ENCODE data around the gene IFI27L2. TPM values are rescaled to one million over a fixed set of nuclear protein-coding genes. Genes with fewer than 3 reads are reported as not detected.

IFI27L2 gene
- polyA plus RNA-seq, 1 of the 3 experiments (the other 2 are of a cell fraction), result 200 TPM

DNA sequence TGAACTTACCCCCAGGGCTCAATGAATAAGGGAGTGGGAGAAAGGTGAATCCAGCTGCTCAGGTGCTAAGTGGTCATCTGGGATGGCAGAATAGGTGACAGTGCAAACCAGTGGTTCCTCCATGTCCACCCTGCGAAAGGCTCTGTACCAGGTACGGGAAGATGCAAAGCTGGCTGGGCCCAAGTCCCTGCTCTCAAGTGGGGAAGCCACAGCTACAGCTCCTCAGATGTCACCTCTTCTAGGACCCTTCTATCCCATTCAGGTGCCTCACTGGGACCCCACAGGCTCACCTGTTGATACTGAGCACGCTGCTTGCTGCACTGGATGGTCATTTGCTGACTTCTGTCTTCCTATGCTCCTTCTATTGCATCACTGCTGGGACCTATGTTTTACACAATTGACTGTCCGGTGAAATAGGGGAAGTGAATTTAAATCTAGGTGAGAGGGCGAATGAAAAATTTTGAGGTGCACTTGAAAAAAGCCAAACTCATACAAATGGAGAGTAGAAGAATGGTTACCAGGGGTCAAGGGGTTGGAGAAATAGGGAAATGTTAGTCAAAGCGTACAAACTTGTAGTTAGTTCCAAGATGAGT is 24.4 kb upstream of the IFI27L2 start:
- Histone ChIP-seq H3K9me2 (no peaks in the 10 kb centered on the region), H4K20me1 (ENCODE audit: insufficient read depth) (no peaks in the 10 kb centered on the region), H3K79me2 (ENCODE audit: insufficient read depth) (no peaks in the 10 kb centered on the region), H3K27ac (ENCODE audit: low read depth in 2 of 2, low read length in 1 of 2) (no peak overlapping the region), H3K9ac (no peak overlapping the region), H2AFZ (ENCODE audit: low read depth) (no peak overlapping the region), H3K36me3 (replicated peaks in 1 of 2; ENCODE audit: control insufficient read depth in 1 of 2, insufficient read depth in 2 of 2, low read length in 1 of 2) (no peaks in the 10 kb centered on the region), H3K4me2 (no peak overlapping the region), H3K4me3 (ENCODE audit: low read depth in 2 of 2, low read length in 1 of 2) (no peak overlapping the region), H3K9me3 (no peaks in the 10 kb centered on the region), H3F3A (replicated peaks; ENCODE audit: insufficient read depth) (no peaks in the 10 kb centered on the region), H3K4me1 (ENCODE audit: control insufficient read depth in 1 of 2, insufficient read depth in 2 of 2, low read depth in 1 of 2, low read length in 1 of 2) (no peaks in the 10 kb centered on the region), H3K27me3 (ENCODE audit: insufficient read depth) (peaks cover 10% of the 10 kb centered on the region; the same call in 1 of the 2 replicates)
- DNase-seq, result no peak
- 58% methylated on average over 6 of the region's 6 CpGs for WGBS (ENCODE audit: low lambda C conversion rate)
- CTCF ChIA-PET, result interaction anchor here (3.7 kb wide), 1 partner anchor 16 kb away, joined by 25 read pairs; no protein-coding TSS in a partner anchor
- TF ChIP-seq, protein P1, sequence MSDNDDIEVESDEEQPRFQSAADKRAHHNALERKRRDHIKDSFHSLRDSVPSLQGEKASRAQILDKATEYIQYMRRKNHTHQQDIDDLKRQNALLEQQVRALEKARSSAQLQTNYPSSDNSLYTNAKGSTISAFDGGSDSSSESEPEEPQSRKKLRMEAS (IDR thresholded peaks at IDR 0.05; ENCODE audit: low read depth), result no peak
- TF ChIP-seq NFIC (IDR thresholded peaks at IDR 0.05; ENCODE audit: borderline replicate concordance), result no peak
- no peak for TF ChIP-seq MEF2A (IDR thresholded peaks at IDR 0.05; ENCODE audit: borderline replicate concordance, low read depth)
- TF ChIP-seq, protein P2, sequence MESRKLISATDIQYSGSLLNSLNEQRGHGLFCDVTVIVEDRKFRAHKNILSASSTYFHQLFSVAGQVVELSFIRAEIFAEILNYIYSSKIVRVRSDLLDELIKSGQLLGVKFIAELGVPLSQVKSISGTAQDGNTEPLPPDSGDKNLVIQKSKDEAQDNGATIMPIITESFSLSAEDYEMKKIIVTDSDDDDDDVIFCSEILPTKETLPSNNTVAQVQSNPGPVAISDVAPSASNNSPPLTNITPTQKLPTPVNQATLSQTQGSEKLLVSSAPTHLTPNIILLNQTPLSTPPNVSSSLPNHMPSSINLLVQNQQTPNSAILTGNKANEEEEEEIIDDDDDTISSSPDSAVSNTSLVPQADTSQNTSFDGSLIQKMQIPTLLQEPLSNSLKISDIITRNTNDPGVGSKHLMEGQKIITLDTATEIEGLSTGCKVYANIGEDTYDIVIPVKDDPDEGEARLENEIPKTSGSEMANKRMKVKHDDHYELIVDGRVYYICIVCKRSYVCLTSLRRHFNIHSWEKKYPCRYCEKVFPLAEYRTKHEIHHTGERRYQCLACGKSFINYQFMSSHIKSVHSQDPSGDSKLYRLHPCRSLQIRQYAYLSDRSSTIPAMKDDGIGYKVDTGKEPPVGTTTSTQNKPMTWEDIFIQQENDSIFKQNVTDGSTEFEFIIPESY (IDR thresholded peaks at IDR 0.05; ENCODE audit: borderline replicate concordance, low read depth), result no peak
- TF ChIP-seq TCF12 (IDR thresholded peaks at IDR 0.05), result no peak
- TF ChIP-seq YY1 (IDR thresholded peaks at IDR 0.05; ENCODE audit: low read depth), result no peak
- TF ChIP-seq, protein P3, sequence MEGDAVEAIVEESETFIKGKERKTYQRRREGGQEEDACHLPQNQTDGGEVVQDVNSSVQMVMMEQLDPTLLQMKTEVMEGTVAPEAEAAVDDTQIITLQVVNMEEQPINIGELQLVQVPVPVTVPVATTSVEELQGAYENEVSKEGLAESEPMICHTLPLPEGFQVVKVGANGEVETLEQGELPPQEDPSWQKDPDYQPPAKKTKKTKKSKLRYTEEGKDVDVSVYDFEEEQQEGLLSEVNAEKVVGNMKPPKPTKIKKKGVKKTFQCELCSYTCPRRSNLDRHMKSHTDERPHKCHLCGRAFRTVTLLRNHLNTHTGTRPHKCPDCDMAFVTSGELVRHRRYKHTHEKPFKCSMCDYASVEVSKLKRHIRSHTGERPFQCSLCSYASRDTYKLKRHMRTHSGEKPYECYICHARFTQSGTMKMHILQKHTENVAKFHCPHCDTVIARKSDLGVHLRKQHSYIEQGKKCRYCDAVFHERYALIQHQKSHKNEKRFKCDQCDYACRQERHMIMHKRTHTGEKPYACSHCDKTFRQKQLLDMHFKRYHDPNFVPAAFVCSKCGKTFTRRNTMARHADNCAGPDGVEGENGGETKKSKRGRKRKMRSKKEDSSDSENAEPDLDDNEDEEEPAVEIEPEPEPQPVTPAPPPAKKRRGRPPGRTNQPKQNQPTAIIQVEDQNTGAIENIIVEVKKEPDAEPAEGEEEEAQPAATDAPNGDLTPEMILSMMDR (IDR thresholded peaks at IDR 0.05), result no peak
- TF ChIP-seq TEAD4 (IDR thresholded peaks at IDR 0.05; ENCODE audit: borderline replicate concordance, insufficient read depth), result no peak
- POLR2A ChIA-PET, result no interaction called here

DNA sequence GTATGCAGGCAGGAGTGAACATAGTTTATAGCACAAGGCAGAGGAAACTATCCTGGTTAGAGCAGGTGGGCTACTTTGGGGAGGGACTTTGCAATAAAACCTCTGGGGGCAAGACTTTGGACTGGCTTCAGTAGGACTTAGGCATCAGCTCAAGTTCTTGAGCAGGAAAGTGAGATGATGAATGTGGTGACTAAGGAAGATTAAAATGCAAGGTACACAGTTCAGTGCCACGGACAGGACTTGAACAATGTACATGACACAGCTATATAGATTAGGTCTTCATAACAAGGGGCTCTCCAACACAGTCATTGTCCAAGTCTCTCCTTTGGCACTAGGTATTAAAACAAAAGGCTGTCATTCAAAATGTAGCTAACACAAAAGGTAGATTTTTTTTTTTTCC is 23.3 kb upstream of the IFI27L2 start:
- Histone ChIP-seq H3K4me3 (ENCODE audit: low read depth in 2 of 2, low read length in 1 of 2) (no peak overlapping the region), H2AFZ (ENCODE audit: low read depth) (no peak overlapping the region), H3K27ac (ENCODE audit: low read depth in 2 of 2, low read length in 1 of 2) (no peak overlapping the region), H3K9me2 (no peaks in the 10 kb centered on the region), H3K36me3 (replicated peaks in 1 of 2; ENCODE audit: control insufficient read depth in 1 of 2, insufficient read depth in 2 of 2, low read length in 1 of 2) (no peaks in the 10 kb centered on the region), H3K4me1 (ENCODE audit: control insufficient read depth in 1 of 2, insufficient read depth in 2 of 2, low read depth in 1 of 2, low read length in 1 of 2) (no peaks in the 10 kb centered on the region), H3K9me3 (no peaks in the 10 kb centered on the region), H3K9ac (no peak overlapping the region), H3K79me2 (ENCODE audit: insufficient read depth) (no peaks in the 10 kb centered on the region), H3F3A (replicated peaks; ENCODE audit: insufficient read depth) (no peaks in the 10 kb centered on the region), H3K4me2 (no peak overlapping the region), H4K20me1 (ENCODE audit: insufficient read depth) (no peaks in the 10 kb centered on the region), H3K27me3 (ENCODE audit: insufficient read depth) (peaks cover 10% of the 10 kb centered on the region; the same call in 1 of the 2 replicates)
- TF ChIP-seq, protein P3 (IDR thresholded peaks at IDR 0.05), result no peak
- CTCF ChIA-PET, result interaction anchor here (1.4 to 3.7 kb wide), 2 partner anchors 15 to 213 kb away, joined by 4 to 25 read pairs; no protein-coding TSS in a partner anchor
- POLR2A ChIA-PET, result no interaction called here
- DNase-seq, result no peak
- WGBS (ENCODE audit: low lambda C conversion rate), result 15% methylated on average over 1 of the region's 1 CpG
